Measurements from ENCODE around the gene MYCBPAP. TPM values are rescaled to one million over a fixed set of nuclear protein-coding genes. Genes with fewer than 3 reads are reported as not detected.
A peak's percentile ranks its signal among the peaks of the same experiment; 100 is the strongest.

The MYCBPAP gene
- total RNA-seq, 1 experiment from 2014 or later = 1.9 TPM

DNA sequence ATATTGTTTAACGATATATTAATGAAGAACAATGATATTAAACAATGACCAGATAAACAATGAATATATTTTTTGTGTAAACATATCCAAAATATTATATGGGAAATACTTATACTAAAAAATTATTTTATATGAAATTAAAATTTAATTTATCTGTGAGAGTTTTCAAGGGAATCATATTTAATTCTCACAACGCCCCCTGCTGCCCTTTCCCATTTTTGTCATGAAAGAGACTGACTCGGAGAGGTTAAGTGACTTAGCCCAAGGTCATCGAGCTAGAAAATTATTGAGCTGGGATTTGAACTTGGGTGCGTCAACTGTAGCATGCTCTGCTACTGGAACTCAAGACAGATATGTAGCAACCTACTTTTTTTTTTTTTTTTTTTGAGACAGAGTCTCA lies 7.2 kb upstream of the MYCBPAP start:
- no peaks in the 10 kb centered on the region for H4K20me1 ChIP-seq (ENCODE audit: low read length)
- CTCF ChIA-PET = interaction anchor here (0.6 to 1.7 kb wide), 5 partner anchors 13 to 139 kb away, joined by 3 to 12 read pairs (median 6); partner anchors contain the start of gene EPN3
- no peaks in the 10 kb centered on the region for H3K27me3 ChIP-seq (ENCODE audit: low read length)
- H2AFZ ChIP-seq (ENCODE audit: low read length) = no peak overlapping the region
- no peak overlapping the region for H3K4me3 ChIP-seq (ENCODE audit: low read length)
- H3K9me2 ChIP-seq (replicated peaks; ENCODE audit: low read length) = no peaks in the 10 kb centered on the region
- DNase-seq = peak; percentile 76
- no peaks in the 10 kb centered on the region for H3F3A ChIP-seq (ENCODE audit: low read length, unreplicated experiment)
- no peaks in the 10 kb centered on the region for H3K9me3 ChIP-seq (ENCODE audit: low read length)
- no peak overlapping the region for H3K4me2 ChIP-seq (ENCODE audit: low read length)
- peak; percentile 60 for TF ChIP-seq CTCF (conservative IDR thresholded peaks at IDR 0.05; ENCODE audit: low read depth, low read length)
- no peak for TF ChIP-seq EZH2 (IDR thresholded peaks at IDR 0.05; ENCODE audit: low read length, unreplicated experiment)
- H3K79me2 ChIP-seq (ENCODE audit: low read length) = no peaks in the 10 kb centered on the region
- intact Hi-C loops (cut with micrococcal nuclease) = loop anchor here (1.0 kb wide), 1 partner anchor 19 kb away; no protein-coding TSS in a partner anchor
- H3K36me3 ChIP-seq (ENCODE audit: low read depth, low read length) = no peaks in the 10 kb centered on the region
- peaks cover 8% of the 10 kb centered on the region for H3K4me1 ChIP-seq (ENCODE audit: insufficient read depth, low read length)
- ATAC-seq = no peak
- POLR2A ChIA-PET (ENCODE audit: unreplicated experiment) = interaction anchor here (0.6 to 0.7 kb wide), 2 partner anchors 32 to 129 kb away, joined by 3 to 14 read pairs; partner anchors contain the start of gene EPN3
- H3K9ac ChIP-seq (ENCODE audit: low read length) = no peak overlapping the region
- no peak overlapping the region for H3K27ac ChIP-seq (ENCODE audit: low read length)
- no TSS peak for BruUV-seq (replicated peaks)

DNA sequence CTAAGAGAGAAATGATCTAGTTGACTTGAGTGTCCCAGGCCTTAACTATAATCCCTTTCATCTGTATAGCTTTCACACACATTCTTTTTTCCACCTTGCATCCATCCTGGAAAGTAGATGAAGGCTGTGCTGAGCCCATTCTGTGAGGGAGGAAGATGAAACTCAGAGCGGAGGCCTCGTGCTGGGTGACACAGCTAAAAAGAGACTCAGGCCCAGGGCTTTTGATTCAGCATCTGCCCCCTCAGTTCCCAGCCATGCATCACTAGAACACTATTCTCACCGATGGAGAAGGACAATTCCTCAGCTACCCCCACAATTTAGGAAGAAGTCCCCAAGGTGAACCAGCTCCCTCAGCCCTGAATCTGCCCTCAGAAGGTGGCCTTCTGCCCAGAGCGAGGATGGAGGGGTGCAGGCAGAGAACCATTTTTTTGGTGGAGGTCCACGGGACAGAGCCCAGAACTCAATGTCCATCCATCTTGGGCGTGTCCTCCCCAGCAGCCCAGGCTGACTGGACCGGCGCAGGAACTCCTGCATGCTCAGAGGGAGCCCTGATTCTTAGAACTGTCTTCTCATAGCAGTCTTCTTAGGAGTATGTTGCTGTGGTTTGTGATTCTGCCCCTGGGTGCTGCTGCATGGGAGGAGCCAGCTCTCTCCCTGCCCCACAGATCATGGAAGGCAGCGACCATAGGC lies 5.8 kb upstream of the MYCBPAP start:
- no peak overlapping the region for H3K27ac ChIP-seq (ENCODE audit: low read length)
- peaks cover 8% of the 10 kb centered on the region for H3K4me1 ChIP-seq (ENCODE audit: insufficient read depth, low read length)
- no peak overlapping the region for H3K9ac ChIP-seq (ENCODE audit: low read length)
- H4K20me1 ChIP-seq (ENCODE audit: low read length) = no peaks in the 10 kb centered on the region
- intact Hi-C loops (cut with micrococcal nuclease) = no loop called here
- ChIA-PET CTCF (interaction anchor here (0.6 to 1.7 kb wide), 3 partner anchors 14 to 298 kb away, joined by 3 to 8 read pairs (median 3); no protein-coding TSS in a partner anchor), POLR2A (ENCODE audit: unreplicated experiment) (no interaction called here)
- no peaks in the 10 kb centered on the region for H3K9me3 ChIP-seq (ENCODE audit: low read length)
- no peaks in the 10 kb centered on the region for H3K27me3 ChIP-seq (ENCODE audit: low read length)
- no peak overlapping the region for H3K4me2 ChIP-seq (ENCODE audit: low read length)
- H3K4me3 ChIP-seq (ENCODE audit: low read length) = no peak overlapping the region
- ATAC-seq = no peak
- no peaks in the 10 kb centered on the region for H3K79me2 ChIP-seq (ENCODE audit: low read length)
- H3F3A ChIP-seq (ENCODE audit: low read length, unreplicated experiment) = no peaks in the 10 kb centered on the region
- no peaks in the 10 kb centered on the region for H3K9me2 ChIP-seq (replicated peaks; ENCODE audit: low read length)
- H3K36me3 ChIP-seq (ENCODE audit: low read depth, low read length) = no peaks in the 10 kb centered on the region
- TF ChIP-seq CTCF (conservative IDR thresholded peaks at IDR 0.05; ENCODE audit: low read depth, low read length) (no peak), EZH2phosphoT487 (IDR thresholded peaks at IDR 0.05; ENCODE audit: borderline replicate concordance, low read length) (no peak), EZH2 (IDR thresholded peaks at IDR 0.05; ENCODE audit: low read length, unreplicated experiment) (no peak)
- H2AFZ ChIP-seq (ENCODE audit: low read length) = no peak overlapping the region
- no peak for DNase-seq
- no TSS peak for BruUV-seq (replicated peaks)

DNA sequence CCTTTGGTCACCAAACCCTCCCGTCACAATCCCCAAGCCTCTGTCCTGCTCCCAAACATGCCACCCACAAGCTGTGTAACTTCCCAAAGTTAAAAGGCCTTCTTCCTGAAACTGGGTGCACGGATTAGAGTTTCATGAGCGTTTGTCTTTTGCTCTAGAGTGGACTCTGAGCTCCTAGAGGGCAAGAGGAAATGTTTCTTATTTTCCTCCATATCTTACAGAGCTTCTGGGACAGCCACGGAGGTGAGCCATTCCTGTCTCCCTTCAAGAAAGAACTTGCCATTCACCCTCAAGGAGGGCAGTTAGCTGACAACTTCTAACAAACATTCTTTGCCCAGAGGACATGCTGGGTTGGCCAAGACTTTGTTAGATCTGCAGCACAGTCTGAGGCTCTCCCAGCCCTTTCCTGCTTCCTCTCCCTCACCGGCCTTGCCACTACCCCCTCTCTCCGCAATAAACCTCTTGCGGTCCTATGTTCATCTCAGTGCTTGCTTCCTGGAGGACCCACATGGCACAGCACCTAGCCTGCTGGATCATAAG lies 2.6 kb upstream of the MYCBPAP start:
- BruUV-seq (replicated peaks) = no TSS peak
- no peaks in the 10 kb centered on the region for H3F3A ChIP-seq (ENCODE audit: low read length, unreplicated experiment)
- H3K27me3 ChIP-seq (ENCODE audit: low read length) = no peaks in the 10 kb centered on the region
- H3K9ac ChIP-seq (ENCODE audit: low read length) = no peak overlapping the region
- H3K4me1 ChIP-seq (ENCODE audit: insufficient read depth, low read length) = peaks cover 4% of the 10 kb centered on the region; the same call in 1 of the 2 replicates
- ChIA-PET CTCF (interaction anchor here (0.6 kb wide), 1 partner anchor 10 kb away, joined by 3 read pairs; no protein-coding TSS in a partner anchor), POLR2A (ENCODE audit: unreplicated experiment) (interaction anchor here (0.5 kb wide), 1 partner anchor 269 kb away, joined by 3 read pairs; no protein-coding TSS in a partner anchor)
- no peak overlapping the region for H3K27ac ChIP-seq (ENCODE audit: low read length)
- H4K20me1 ChIP-seq (ENCODE audit: low read length) = no peaks in the 10 kb centered on the region
- no peaks in the 10 kb centered on the region for H3K9me3 ChIP-seq (ENCODE audit: low read length)
- H3K9me2 ChIP-seq (replicated peaks; ENCODE audit: low read length) = no peaks in the 10 kb centered on the region
- intact Hi-C loops (cut with micrococcal nuclease) = no loop called here
- H3K79me2 ChIP-seq (ENCODE audit: low read length) = no peaks in the 10 kb centered on the region
- no peak overlapping the region for H3K4me2 ChIP-seq (ENCODE audit: low read length)
- H3K36me3 ChIP-seq (ENCODE audit: low read depth, low read length) = no peaks in the 10 kb centered on the region
- DNase-seq (no peak), ATAC-seq (no peak)
- no peak for TF ChIP-seq EZH2phosphoT487 (IDR thresholded peaks at IDR 0.05; ENCODE audit: borderline replicate concordance, low read length)
- TF ChIP-seq CTCF (conservative IDR thresholded peaks at IDR 0.05; ENCODE audit: low read depth, low read length) = no peak
- no peak for TF ChIP-seq EZH2 (IDR thresholded peaks at IDR 0.05; ENCODE audit: low read length, unreplicated experiment)
- no peak overlapping the region for H3K4me3 ChIP-seq (ENCODE audit: low read length)
- H2AFZ ChIP-seq (ENCODE audit: low read length) = no peak overlapping the region

All from PC-3 (cell line).